ENCODE results near the gene LPP. TPM values are rescaled to one million over a fixed set of nuclear protein-coding genes. Genes with fewer than 3 reads are reported as not detected.
A peak's percentile ranks its signal among the peaks of the same experiment; 100 is the strongest.

LPP gene
- total RNA-seq, 1 experiment from 2014 or later = 120 TPM

GRCh38 chr3:188486126-188486525 lies 332.2 kb downstream of the LPP start:
- peaks cover 50% of the 10 kb centered on the region for H3K36me3 Mint-ChIP-seq (ENCODE audit: insufficient read depth, unreplicated experiment)
- H3K9me3 ChIP-seq = no peaks in the 10 kb centered on the region
- H3K36me3 ChIP-seq (ENCODE audit: control insufficient read depth, insufficient read depth, low read length) = no peaks in the 10 kb centered on the region
- ChIA-PET POLR2A (no interaction called here), CTCF (no interaction called here)
- H3K4me1 Mint-ChIP-seq (ENCODE audit: low read depth, unreplicated experiment) = no peaks in the 10 kb centered on the region
- no peaks in the 10 kb centered on the region for H3K27me3 ChIP-seq (replicated peaks; ENCODE audit: control insufficient read depth, insufficient read depth, low read length)
- H3K27me3 Mint-ChIP-seq (ENCODE audit: insufficient read depth, unreplicated experiment) = no peaks in the 10 kb centered on the region
- no peak for DNase-seq
- TF ChIP-seq CTCF (IDR thresholded peaks at IDR 0.05; ENCODE audit: insufficient read depth in 1 of 2, low read depth in 1 of 2, low read length in 1 of 2, severe bottlenecking in 1 of 2, unreplicated experiment in 1 of 2) = no peak
- H3K9me3 Mint-ChIP-seq (ENCODE audit: unreplicated experiment) = no peaks in the 10 kb centered on the region
- H3K4me3 ChIP-seq (ENCODE audit: low read depth, low read length) = no peak overlapping the region
- H3K4me1 ChIP-seq = no peaks in the 10 kb centered on the region
- no TSS peak for BruUV-seq (replicated peaks)
- H3K27ac Mint-ChIP-seq (ENCODE audit: unreplicated experiment) = no peak overlapping the region
- H3K4me3 Mint-ChIP-seq (ENCODE audit: unreplicated experiment) = no peak overlapping the region
- intact Hi-C loops (cut with micrococcal nuclease; ENCODE audit: unreplicated experiment) = no loop called here

- no peaks in the 10 kb centered on the region for H3K27me3 Mint-ChIP-seq (ENCODE audit: insufficient read depth, unreplicated experiment)
- ChIA-PET CTCF (no interaction called here), POLR2A (no interaction called here)
- intact Hi-C loops (cut with micrococcal nuclease; ENCODE audit: unreplicated experiment) = no loop called here
- no peak for TF ChIP-seq CTCF (IDR thresholded peaks at IDR 0.05; ENCODE audit: insufficient read depth in 1 of 2, low read depth in 1 of 2, low read length in 1 of 2, severe bottlenecking in 1 of 2, unreplicated experiment in 1 of 2)
- H3K4me3 Mint-ChIP-seq (ENCODE audit: unreplicated experiment) = no peak overlapping the region
- Histone ChIP-seq H3K36me3 (ENCODE audit: control insufficient read depth, insufficient read depth, low read length) (no peaks in the 10 kb centered on the region), H3K9me3 (no peaks in the 10 kb centered on the region), H3K4me3 (ENCODE audit: low read depth, low read length) (no peak overlapping the region), H3K4me1 (no peaks in the 10 kb centered on the region), H3K27me3 (replicated peaks; ENCODE audit: control insufficient read depth, insufficient read depth, low read length) (no peaks in the 10 kb centered on the region)
- H3K4me1 Mint-ChIP-seq (ENCODE audit: low read depth, unreplicated experiment) = no peaks in the 10 kb centered on the region
- DNase-seq = no peak
- BruUV-seq (replicated peaks) = TSS peak; percentile 11
- no peak overlapping the region for H3K27ac Mint-ChIP-seq (ENCODE audit: unreplicated experiment)
- H3K9me3 Mint-ChIP-seq (ENCODE audit: unreplicated experiment) = no peaks in the 10 kb centered on the region
- H3K36me3 Mint-ChIP-seq (ENCODE audit: insufficient read depth, unreplicated experiment) = peaks cover 56% of the 10 kb centered on the region
Measured at GRCh38 chr3:188486952-188487351, 333.0 kb downstream of the LPP start.

GRCh38 chr3:188487652-188488051 lies 333.7 kb downstream of the LPP start:
- Histone ChIP-seq H3K4me1 (no peaks in the 10 kb centered on the region), H3K9me3 (no peaks in the 10 kb centered on the region), H3K27me3 (replicated peaks; ENCODE audit: control insufficient read depth, insufficient read depth, low read length) (no peaks in the 10 kb centered on the region), H3K4me3 (ENCODE audit: low read depth, low read length) (no peak overlapping the region), H3K36me3 (ENCODE audit: control insufficient read depth, insufficient read depth, low read length) (no peaks in the 10 kb centered on the region)
- Mint-ChIP-seq H3K27me3 (ENCODE audit: insufficient read depth, unreplicated experiment) (no peaks in the 10 kb centered on the region), H3K4me3 (ENCODE audit: unreplicated experiment) (no peak overlapping the region), H3K9me3 (ENCODE audit: unreplicated experiment) (no peaks in the 10 kb centered on the region), H3K4me1 (ENCODE audit: low read depth, unreplicated experiment) (no peaks in the 10 kb centered on the region), H3K27ac (ENCODE audit: unreplicated experiment) (no peak overlapping the region), H3K36me3 (ENCODE audit: insufficient read depth, unreplicated experiment) (peaks cover 56% of the 10 kb centered on the region)
- TF ChIP-seq CTCF (IDR thresholded peaks at IDR 0.05; ENCODE audit: insufficient read depth in 1 of 2, low read depth in 1 of 2, low read length in 1 of 2, severe bottlenecking in 1 of 2, unreplicated experiment in 1 of 2) = no peak
- CTCF ChIA-PET = no interaction called here
- intact Hi-C loops (cut with micrococcal nuclease; ENCODE audit: unreplicated experiment) = no loop called here
- no peak for DNase-seq
- BruUV-seq (replicated peaks) = no TSS peak
- POLR2A ChIA-PET = no interaction called here

Data from Caco-2 (cell line).